Lower leg skin (tissue), 4 donors: ENCODE results near the gene BTBD7. TPM values are rescaled to one million over a fixed set of nuclear protein-coding genes. Genes with fewer than 3 reads are reported as not detected.

Experiments used
- DNase-seq, 2 donors: peaks; one replicate each; pipeline ENCODE4 v3.0.0-alpha.2; 2019; ENCODE audit warnings: low spot score in 2 of 2
- H3K4me3 ChIP-seq: fragments of 200-600 bp; sonication (generic); 2 replicates; pipeline ENCODE4 v1.5.1; 2017; ENCODE audit warnings: mild to moderate bottlenecking, low read depth; ENCODE audit not compliant: poor library complexity, severe bottlenecking
- CTCF ChIP-seq, 3 donors: fragments of 450-650 bp; IDR thresholded peaks; one replicate each; pipeline ENCODE4 v1.5.1; 2016; ENCODE audit warnings: antibody characterized with exemption in 3 of 3, mild to moderate bottlenecking in 3 of 3, moderate library complexity in 2 of 3
- POLR2A ChIP-seq, 2 donors: fragments of 450-650 bp; IDR thresholded peaks; one replicate each; pipeline ENCODE4 v1.6.1; 2016 to 2017; ENCODE audit warnings: antibody characterized with exemption in 2 of 2, mild to moderate bottlenecking in 1 of 2, moderate library complexity in 1 of 2
- WGBS, 2 donors: methylation state at CpG; one replicate each; pipeline ENCODE4 v1.1.5; 2018; 5-methylcytosine and 5-hydroxymethylcytosine counted together
- intact Hi-C: fragments of 100-400 bp; cut with DNase I; formaldehyde crosslinking; loops from one replicate; pipeline ENCODE4 v1.15.0; 2023; ENCODE audit warnings: low total_unique reads
- total RNA-seq, 4 donors: library from RNA; depleted of rRNA; stranded (reverse); fragments of >200 nt; gene quantifications; one replicate each; pipeline ENCODE4 v1.1.0, GENCODE V29; 2016

The BTBD7 gene
- total RNA-seq, 4 donors from 2014 or later, result 19.7 to 114 (median 25.7) TPM

GRCh38 chr14:93319494-93319893 is 13.3 kb downstream of the BTBD7 start:
- TF ChIP-seq POLR2A (IDR thresholded peaks at IDR 0.05) (no peak), CTCF (IDR thresholded peaks at IDR 0.05) (no peak)
- no peak for DNase-seq
- intact Hi-C loops, result no loop called here
- WGBS, 2 donors, result 86 to 89% methylated on average over 2 of the region's 2 CpGs
- no peak overlapping the region for H3K4me3 ChIP-seq

- WGBS, 2 donors, result 89 to 91% methylated on average over 5 of the region's 5 CpGs
- H3K4me3 ChIP-seq, result no peak overlapping the region
- no peak for TF ChIP-seq POLR2A (IDR thresholded peaks at IDR 0.05)
- TF ChIP-seq CTCF (IDR thresholded peaks at IDR 0.05), result no peak
- intact Hi-C loops, result no loop called here
- no peak for DNase-seq
These were observed 13.9 kb downstream of the BTBD7 start for GRCh38 chr14:93318927-93319326.

- no peak overlapping the region for H3K4me3 ChIP-seq
- 68 to 71% methylated on average over 6 of the region's 6 CpGs for WGBS, 2 donors
- no peak for DNase-seq
- no peak for TF ChIP-seq CTCF (IDR thresholded peaks at IDR 0.05)
- no peak for TF ChIP-seq POLR2A (IDR thresholded peaks at IDR 0.05)
- intact Hi-C loops, result no loop called here
These were observed 14.7 kb downstream of the BTBD7 start for GRCh38 chr14:93317875-93318807.

GRCh38 chr14:93317210-93317874 is 15.5 kb downstream of the BTBD7 start:
- H3K4me3 ChIP-seq, result no peak overlapping the region
- DNase-seq, result no peak
- TF ChIP-seq CTCF (IDR thresholded peaks at IDR 0.05) (no peak), POLR2A (IDR thresholded peaks at IDR 0.05) (no peak)
- 83% methylated on average over 7 of the region's 7 CpGs for WGBS, 2 donors
- intact Hi-C loops, result no loop called here

GRCh38 chr14:93316716-93317115 is 16.1 kb downstream of the BTBD7 start:
- TF ChIP-seq CTCF (IDR thresholded peaks at IDR 0.05), result no peak
- no peak for TF ChIP-seq POLR2A (IDR thresholded peaks at IDR 0.05)
- no peak overlapping the region for H3K4me3 ChIP-seq
- WGBS, 2 donors, result 64 to 71% methylated on average over 4 of the region's 4 CpGs
- no peak for DNase-seq
- intact Hi-C loops, result no loop called here
